Uterus (tissue), 4 donors: ENCODE data around the gene LDLRAD4. TPM values are rescaled to one million over a fixed set of nuclear protein-coding genes. Genes with fewer than 3 reads are reported as not detected.

ENCODE experiments used
- DNase-seq, 2 donors: peaks; one replicate each; pipeline ENCODE4 v3.0.0-alpha.2; 2019 to 2020
- H3K27ac ChIP-seq, 2 donors: fragments of 200-600 bp; sonication (generic); 1 replicate in 1 of 2; 2 replicates in 1 of 2; pipeline ENCODE4 v1.5.1; 2016 to 2018
- H3K27me3 ChIP-seq, 2 donors: fragments of 200-600 bp; sonication (generic); one replicate each; pipeline ENCODE4 v1.5.1; 2018 to 2019; ENCODE audit warnings: control low read depth in 1 of 2
- H3K36me3 ChIP-seq, 2 donors: fragments of 200-600 bp; sonication (generic); one replicate each; pipeline ENCODE4 v1.5.1; 2019; ENCODE audit warnings: control low read depth in 1 of 2
- H3K4me1 ChIP-seq, 2 donors: fragments of 200-600 bp; sonication (generic); one replicate each; pipeline ENCODE4 v1.5.1; 2018 to 2019; ENCODE audit warnings: control low read depth in 1 of 2
- H3K4me3 ChIP-seq, 2 donors: fragments of 200-600 bp; sonication (generic); 1 replicate in 1 of 2; 2 replicates in 1 of 2; pipeline ENCODE4 v1.5.1; 2018 to 2019; ENCODE audit warnings: mild to moderate bottlenecking in 1 of 2
- H3K9me3 ChIP-seq, 2 donors: fragments of 200-600 bp; sonication (generic); one replicate each; pipeline ENCODE4 v1.5.1; 2019; ENCODE audit warnings: control low read depth in 1 of 2
- CTCF ChIP-seq, 4 experiments: fragments of 200-600 bp in 2 of 4; fragments of 450-650 bp in 2 of 4; sonication (generic) in 2 of 4; IDR thresholded peaks; one replicate each; pipeline ENCODE4 v1.5.1; 2016 to 2019; ENCODE audit warnings: antibody characterized with exemption in 4 of 4, mild to moderate bottlenecking in 2 of 4, moderate library complexity in 1 of 4
- POLR2A ChIP-seq, 2 donors: fragments of 450-650 bp; IDR thresholded peaks; one replicate each; pipeline ENCODE4 v1.6.1; 2016; ENCODE audit warnings: antibody characterized with exemption in 2 of 2, mild to moderate bottlenecking in 1 of 2, moderate library complexity in 1 of 2
- intact Hi-C: fragments of 100-400 bp; cut with DNase I; formaldehyde crosslinking; loops from one replicate; pipeline ENCODE4 v1.15.1; 2023; ENCODE audit warnings: low total_unique reads
- total RNA-seq, 4 donors: library from RNA; depleted of rRNA in 3 of 4; stranded (reverse); fragments of >200 nt in 3 of 4; gene quantifications; one replicate each; pipeline versions ENCODE4 v1.1.0 to v1.2.4, GENCODE V29; 2014 to 2023
- donor health status: DM: yes; HTN: yes; CAD: no.

LDLRAD4 gene
- total RNA-seq, 4 donors from 2014 or later: 23.8 to 82.2 (median 39.3) TPM

GRCh38 chr18:13483316-13484270 is 265.0 kb downstream of the LDLRAD4 start:
- TF ChIP-seq POLR2A (IDR thresholded peaks at IDR 0.05) (no peak), CTCF (IDR thresholded peaks at IDR 0.05) (no peak)

GRCh38 chr18:13485182-13485581 is 266.6 kb downstream of the LDLRAD4 start:
- no peaks in the 10 kb centered on the region for H3K27me3 ChIP-seq
- no peak for TF ChIP-seq CTCF (IDR thresholded peaks at IDR 0.05)
- no peak for TF ChIP-seq POLR2A (IDR thresholded peaks at IDR 0.05)
- intact Hi-C loops: no loop called here
- DNase-seq: no peak
- H3K27ac ChIP-seq: no peak overlapping the region
- H3K36me3 ChIP-seq: no peaks in the 10 kb centered on the region
- H3K4me1 ChIP-seq: no peaks in the 10 kb centered on the region
- H3K9me3 ChIP-seq: no peaks in the 10 kb centered on the region
- H3K4me3 ChIP-seq: no peak overlapping the region

More at GRCh38 chr18:13483316-13484270, 265.0 kb downstream of the LDLRAD4 start:
- no peaks in the 10 kb centered on the region for H3K9me3 ChIP-seq
- H3K4me3 ChIP-seq: no peak overlapping the region
- no peak for DNase-seq
- H3K27ac ChIP-seq: no peak overlapping the region
- no peaks in the 10 kb centered on the region for H3K36me3 ChIP-seq
- no peaks in the 10 kb centered on the region for H3K4me1 ChIP-seq
- intact Hi-C loops: no loop called here
- H3K27me3 ChIP-seq: no peaks in the 10 kb centered on the region

- intact Hi-C loops: no loop called here
- H3K9me3 ChIP-seq: no peaks in the 10 kb centered on the region
- no peaks in the 10 kb centered on the region for H3K4me1 ChIP-seq
- H3K36me3 ChIP-seq: no peaks in the 10 kb centered on the region
- no peaks in the 10 kb centered on the region for H3K27me3 ChIP-seq
- no peak for DNase-seq
- H3K27ac ChIP-seq: no peak overlapping the region
- H3K4me3 ChIP-seq: no peak overlapping the region
- TF ChIP-seq POLR2A (IDR thresholded peaks at IDR 0.05) (no peak), CTCF (IDR thresholded peaks at IDR 0.05) (no peak)
Measured at GRCh38 chr18:13485604-13486003, 267.0 kb downstream of the LDLRAD4 start.

GRCh38 chr18:13486284-13486683 is 267.7 kb downstream of the LDLRAD4 start:
- no peak overlapping the region for H3K4me3 ChIP-seq
- no peaks in the 10 kb centered on the region for H3K9me3 ChIP-seq
- H3K27me3 ChIP-seq: no peaks in the 10 kb centered on the region
- H3K27ac ChIP-seq: no peak overlapping the region
- DNase-seq: no peak
- TF ChIP-seq CTCF (IDR thresholded peaks at IDR 0.05): no peak
- no peak for TF ChIP-seq POLR2A (IDR thresholded peaks at IDR 0.05)
- H3K36me3 ChIP-seq: no peaks in the 10 kb centered on the region
- H3K4me1 ChIP-seq: no peaks in the 10 kb centered on the region
- intact Hi-C loops: no loop called here

GRCh38 chr18:13486686-13487085 is 268.1 kb downstream of the LDLRAD4 start:
- H3K4me1 ChIP-seq: no peaks in the 10 kb centered on the region
- no peak overlapping the region for H3K27ac ChIP-seq
- H3K27me3 ChIP-seq: no peaks in the 10 kb centered on the region
- no peaks in the 10 kb centered on the region for H3K36me3 ChIP-seq
- H3K9me3 ChIP-seq: no peaks in the 10 kb centered on the region
- no peak for DNase-seq
- intact Hi-C loops: no loop called here
- TF ChIP-seq CTCF (IDR thresholded peaks at IDR 0.05) (no peak), POLR2A (IDR thresholded peaks at IDR 0.05) (no peak)
- H3K4me3 ChIP-seq: no peak overlapping the region
